SKM-1 treated with dmso at 0.1 percent for 144 hours (cell line): ENCODE data around the gene NAT8L.

ENCODE experiments used
- DNase-seq: peaks from one replicate; lab custom pipeline; 2025; ENCODE audit not compliant: unreplicated experiment; lab: John Stamatoyannopoulos, UW

The NAT8L gene

GRCh38 chr4:2091990-2092668 is 33.0 kb downstream of the NAT8L start:
- DNase-seq: no peak

DNA sequence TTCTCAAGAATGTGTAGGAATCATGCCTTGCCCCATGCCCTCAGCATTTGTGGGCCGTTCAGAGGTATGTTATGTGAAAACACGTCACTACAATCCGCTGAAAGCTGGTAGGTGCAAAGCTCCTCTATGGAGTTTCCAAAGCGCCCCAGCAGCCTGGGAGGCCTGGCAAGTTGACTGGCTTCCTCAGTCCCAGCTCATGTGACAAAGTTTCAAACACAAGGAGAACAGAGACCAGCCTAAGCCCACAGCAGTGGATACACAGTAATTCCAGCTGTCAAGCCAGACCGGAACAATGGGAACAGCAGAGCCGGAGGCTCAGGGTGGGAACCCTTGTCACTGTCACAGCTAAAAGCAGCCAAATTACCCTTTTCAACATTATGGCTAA is 33.5 kb downstream of the NAT8L start:
- no peak for DNase-seq

DNA sequence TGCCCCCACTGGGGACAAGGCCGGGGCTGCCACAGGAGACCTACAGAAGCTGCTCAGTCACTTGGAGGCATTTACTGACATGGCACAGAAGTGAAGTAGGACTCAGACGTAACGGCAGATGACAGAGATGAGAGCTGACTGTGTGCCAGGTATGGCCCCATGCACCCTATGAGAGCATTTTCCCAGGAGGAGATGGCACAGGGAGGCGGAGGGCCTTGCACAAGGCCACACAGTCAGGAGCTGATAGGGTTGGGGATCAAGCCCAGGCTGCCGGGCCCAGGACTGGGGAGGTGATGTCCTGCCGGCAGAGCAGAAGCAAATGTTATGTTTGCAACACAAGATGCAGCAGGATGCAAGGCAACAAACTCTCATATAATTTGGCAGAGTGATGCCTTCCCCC is 34.1 kb downstream of the NAT8L start:
- no peak for DNase-seq

- no peak for DNase-seq
Observed at GRCh38 chr4:2094545-2094944, 35.4 kb downstream of the NAT8L start.

DNA sequence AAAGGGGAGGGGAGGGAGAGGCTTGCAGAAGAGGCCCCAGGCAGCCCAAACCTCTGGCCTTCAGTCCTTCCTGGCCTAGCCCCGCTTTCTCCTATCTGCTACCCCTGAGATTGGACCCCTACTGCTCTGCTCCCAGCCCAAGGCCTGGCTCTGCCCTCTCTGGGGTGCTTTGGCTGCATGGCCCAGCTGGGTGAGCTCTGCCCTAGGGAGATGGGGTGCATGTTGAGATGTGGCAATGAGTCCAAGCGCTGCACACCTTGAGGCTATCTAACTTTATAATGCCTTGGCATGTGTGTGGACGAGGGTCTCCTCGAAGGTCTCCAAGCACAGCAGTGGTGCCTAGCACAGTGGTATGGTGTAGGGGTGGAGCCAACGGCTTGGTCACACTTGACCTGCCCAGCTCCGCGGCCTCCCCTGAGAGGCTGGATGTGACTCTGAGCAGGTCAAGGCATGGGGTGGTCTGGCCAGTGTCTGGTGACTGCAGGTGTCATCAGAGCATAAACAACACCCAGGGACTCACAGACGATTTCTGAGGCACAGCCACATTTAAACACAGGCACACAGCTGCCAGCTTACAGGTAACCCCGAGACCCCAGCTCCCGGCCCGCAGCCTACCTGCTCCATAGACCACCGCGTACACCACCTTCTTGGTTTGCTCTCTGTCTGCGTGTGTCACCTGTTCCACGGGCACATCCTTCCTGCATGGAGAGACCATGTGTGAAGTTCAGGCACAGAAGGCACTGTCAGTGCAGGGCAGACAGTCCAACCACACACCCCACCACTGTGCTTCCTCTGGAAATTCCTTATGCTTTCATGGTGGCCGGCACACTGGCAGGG is 36.3 kb downstream of the NAT8L start:
- DNase-seq: no peak

GRCh38 chr4:2096073-2096609 is 37.0 kb downstream of the NAT8L start:
- no peak for DNase-seq

DNA sequence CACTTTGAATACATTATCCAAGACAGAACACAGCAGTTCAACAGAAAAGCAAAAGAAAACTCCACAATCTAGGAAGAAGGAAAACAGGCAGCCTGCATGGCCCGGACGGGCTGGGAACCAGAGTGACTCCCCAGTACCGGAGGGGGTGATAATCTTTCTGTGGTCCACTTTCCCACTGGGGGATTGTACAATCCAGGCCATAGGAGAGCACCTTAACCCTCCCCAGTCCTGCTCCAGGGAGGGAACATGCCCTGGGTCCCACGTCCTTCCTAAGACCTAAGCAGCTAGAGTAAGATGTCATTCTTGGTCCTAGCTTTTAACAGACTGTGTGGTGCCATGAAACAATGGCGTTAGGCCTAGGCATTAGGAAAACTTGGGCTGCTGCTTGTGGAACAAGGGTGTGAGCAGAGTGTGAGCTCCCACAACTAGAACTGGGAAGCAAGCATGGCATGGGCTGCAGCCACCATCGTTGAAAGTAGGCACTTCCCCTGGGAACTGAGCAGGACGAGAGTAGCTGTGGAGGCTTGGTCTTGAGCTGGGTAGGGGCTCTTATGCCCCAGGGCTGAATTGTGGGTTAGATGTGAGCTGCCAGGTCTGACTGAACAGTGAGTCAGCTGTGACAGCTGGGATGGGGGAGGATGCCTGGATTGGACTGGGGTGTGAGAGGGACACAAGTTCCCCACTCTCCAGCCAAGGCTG is 42.4 kb downstream of the NAT8L start:
- no peak for DNase-seq

- no peak for DNase-seq
Observed at GRCh38 chr4:2102045-2102883, 43.1 kb downstream of the NAT8L start.

DNA sequence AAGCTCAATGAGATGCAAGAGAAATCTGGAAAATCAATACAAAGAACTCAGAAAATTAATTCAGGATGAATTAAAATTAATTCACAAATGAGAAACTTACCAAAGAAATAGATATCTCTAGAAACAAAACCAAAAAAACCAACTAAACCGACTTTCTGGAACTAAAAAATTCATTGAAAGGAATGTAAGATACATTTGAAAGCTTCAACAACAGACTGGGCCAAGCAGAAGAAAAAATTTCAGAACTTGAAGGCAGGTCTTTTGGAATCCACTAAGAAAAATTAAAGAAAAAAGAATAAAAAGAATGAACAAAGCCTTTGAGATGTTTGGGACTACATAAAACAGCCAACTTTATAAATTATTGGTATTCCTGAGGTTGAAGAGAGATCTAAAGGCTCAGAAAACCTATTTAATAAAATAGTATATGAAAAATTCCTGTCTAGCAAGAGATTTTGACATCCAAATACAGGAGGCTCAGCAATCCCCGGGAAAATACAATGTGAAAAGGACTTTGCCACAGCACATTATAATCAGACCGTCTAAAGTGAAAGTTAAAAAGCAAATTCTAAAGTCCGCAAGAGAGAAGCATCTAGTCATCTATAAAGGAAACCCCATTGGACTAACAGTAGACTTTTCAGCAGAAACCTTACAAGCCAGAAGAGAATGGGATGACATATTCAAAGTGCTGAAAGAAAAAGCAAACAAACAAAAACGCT is 44.2 kb downstream of the NAT8L start:
- DNase-seq: no peak

DNA sequence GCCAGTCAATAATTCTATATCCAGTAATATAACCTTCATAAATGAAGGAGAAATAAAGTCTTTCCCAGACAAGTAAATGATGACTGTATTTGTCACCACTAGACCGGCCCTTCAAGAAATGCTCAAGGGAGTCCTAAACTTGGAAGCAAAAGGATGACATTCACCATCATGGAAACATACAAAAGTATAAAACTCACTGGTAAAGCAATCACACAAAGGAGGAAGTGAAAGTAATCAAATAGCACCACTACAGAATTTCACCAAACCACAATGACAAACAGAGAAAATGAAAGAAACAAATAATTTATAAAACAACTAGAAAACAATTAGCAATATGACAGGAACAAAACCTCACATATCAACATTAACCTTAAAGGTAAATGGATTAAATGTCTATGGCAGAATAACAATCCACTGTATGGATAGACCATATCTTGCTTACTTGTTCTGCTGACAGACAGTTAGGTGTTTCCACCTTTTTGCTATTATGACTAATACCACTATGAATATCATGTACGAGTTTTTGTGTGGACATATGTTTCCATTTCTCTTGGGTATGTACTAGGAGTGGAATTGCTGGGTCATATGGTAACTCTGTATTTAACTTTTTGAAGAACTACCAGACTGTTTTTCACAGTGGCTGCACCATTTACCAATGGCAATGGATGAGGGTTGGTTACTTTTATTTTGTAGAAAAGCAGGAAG is 44.9 kb downstream of the NAT8L start:
- no peak for DNase-seq

DNA sequence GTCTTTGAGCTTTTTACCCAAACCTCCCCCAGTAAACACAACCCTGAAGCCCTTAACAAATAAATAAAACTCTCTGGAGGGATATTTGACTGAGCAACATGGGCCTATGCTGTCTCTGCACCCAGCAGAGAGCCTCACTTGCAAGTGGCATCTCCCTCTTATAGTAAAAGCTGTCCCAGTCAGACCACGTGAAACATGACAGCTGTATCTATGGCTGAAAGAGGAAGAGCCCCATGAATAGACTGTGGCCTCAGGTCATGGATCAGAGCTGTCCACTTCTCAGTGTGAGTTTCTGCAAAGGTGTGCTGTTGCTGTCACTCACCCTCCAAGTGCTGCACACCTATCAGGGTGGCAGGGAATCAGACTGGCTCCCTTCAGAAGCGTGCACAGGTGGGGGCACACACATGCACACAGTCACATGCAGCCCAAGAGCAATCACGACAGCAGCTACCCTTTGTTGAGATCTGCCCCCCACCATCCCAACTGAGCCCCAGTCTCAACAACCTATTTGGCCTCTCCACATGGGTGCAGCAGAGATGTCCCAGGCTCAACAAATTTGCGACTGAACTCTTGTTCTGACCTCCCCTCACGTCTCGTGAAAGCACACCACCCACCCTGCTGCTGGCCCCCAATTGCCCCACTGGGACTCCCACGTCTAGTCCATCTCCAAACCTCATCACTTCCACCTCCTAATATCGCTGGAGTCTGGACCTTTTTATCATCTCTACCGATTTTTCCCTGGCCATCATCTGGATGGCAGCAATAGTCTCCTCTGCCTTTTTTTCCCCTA is 45.6 kb downstream of the NAT8L start:
- no peak for DNase-seq

- DNase-seq: no peak
Observed at GRCh38 chr4:2105559-2105958, 46.4 kb downstream of the NAT8L start.

GRCh38 chr4:2116687-2117400 is 57.7 kb downstream of the NAT8L start:
- DNase-seq: no peak
